Osteocyte (in vitro differentiated cells): ENCODE data around the gene RASGEF1B. TPM values are rescaled to one million over a fixed set of nuclear protein-coding genes. Genes with fewer than 3 reads are reported as not detected.

ENCODE experiments used
- DNase-seq: peaks from one replicate; pipeline ENCODE4 v3.0.0; 2021; ENCODE audit warnings: mixed read lengths; ENCODE audit not compliant: unreplicated experiment; ENCODE audit errors: extremely low spot score
- H3K27ac Mint-ChIP-seq: one replicate; pipeline ENCODE4 v1.8.0; 2021; ENCODE audit warnings: mild to moderate bottlenecking, mixed read lengths; ENCODE audit not compliant: unreplicated experiment
- H3K27me3 Mint-ChIP-seq: one replicate; pipeline ENCODE4 v1.8.0; 2021; ENCODE audit warnings: mixed read lengths; ENCODE audit not compliant: unreplicated experiment
- H3K36me3 Mint-ChIP-seq: one replicate; pipeline ENCODE4 v1.8.0; 2021; ENCODE audit warnings: mixed read lengths; ENCODE audit not compliant: unreplicated experiment
- H3K4me1 Mint-ChIP-seq: one replicate; pipeline ENCODE4 v1.8.0; 2021; ENCODE audit warnings: mixed read lengths; ENCODE audit not compliant: unreplicated experiment
- H3K4me3 Mint-ChIP-seq: one replicate; pipeline ENCODE4 v1.8.0; 2021; ENCODE audit warnings: mild to moderate bottlenecking, moderate library complexity, mixed read lengths; ENCODE audit not compliant: unreplicated experiment
- H3K9me3 Mint-ChIP-seq: one replicate; pipeline ENCODE4 v1.8.0; 2021; ENCODE audit warnings: mixed read lengths; ENCODE audit not compliant: unreplicated experiment
- total RNA-seq: library from RNA; stranded (reverse); gene quantifications from 2 replicates; pipeline ENCODE4 v1.2.1, GENCODE V29; 2021
- TF ChIP-seq, protein P1 (sequence below): fragments of 200-600 bp; sonication (generic); IDR thresholded peaks from 2 replicates; pipeline ENCODE4 v1.5.0; 2021; ENCODE audit warnings: antibody characterized with exemption, mild to moderate bottlenecking, moderate library complexity

Gene RASGEF1B
- total RNA-seq, 1 donor from 2014 or later, result 0.64 TPM

DNA sequence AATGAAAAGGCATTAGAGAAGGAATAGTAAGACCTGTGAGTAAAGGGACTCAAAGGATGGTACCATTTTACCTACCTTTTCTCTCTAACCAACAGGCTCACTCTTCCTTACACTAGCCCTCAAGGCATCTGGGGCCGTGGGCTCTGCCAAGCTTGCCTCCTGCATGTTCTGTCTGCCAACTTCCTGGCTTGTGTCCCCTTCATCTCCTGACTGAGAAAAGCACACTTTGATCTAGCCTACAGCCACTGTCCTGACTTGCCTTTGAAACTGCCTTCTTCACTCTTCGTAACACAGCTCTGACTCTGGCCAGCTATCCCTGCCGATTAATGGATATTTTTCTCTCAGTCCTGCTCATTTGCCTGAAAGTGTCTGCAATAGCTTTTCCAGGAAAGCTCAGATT lies 76.5 kb downstream of the RASGEF1B start:
- H3K4me3 Mint-ChIP-seq, result no peak overlapping the region

DNA sequence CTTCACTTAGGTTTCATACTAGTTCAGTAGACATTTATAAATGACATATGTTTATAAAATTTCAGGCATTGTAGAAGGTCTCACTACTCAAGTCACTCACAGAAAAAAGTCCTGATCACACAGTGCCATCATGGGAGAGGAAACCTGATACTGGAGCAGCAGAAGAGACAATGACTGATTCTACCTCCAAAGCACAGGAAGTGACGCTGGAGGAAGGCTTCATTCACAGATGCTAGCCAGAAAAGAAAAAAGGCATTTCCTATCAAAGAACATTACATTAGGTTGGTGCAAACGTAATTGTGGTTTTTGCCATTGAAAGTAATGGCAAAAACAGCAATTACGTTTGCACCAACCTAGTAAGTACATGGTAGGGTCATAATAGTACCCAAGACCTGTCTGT lies 79.5 kb downstream of the RASGEF1B start:
- H3K36me3 Mint-ChIP-seq, result no peaks in the 10 kb centered on the region
- no peak for DNase-seq
- TF ChIP-seq, protein P1, sequence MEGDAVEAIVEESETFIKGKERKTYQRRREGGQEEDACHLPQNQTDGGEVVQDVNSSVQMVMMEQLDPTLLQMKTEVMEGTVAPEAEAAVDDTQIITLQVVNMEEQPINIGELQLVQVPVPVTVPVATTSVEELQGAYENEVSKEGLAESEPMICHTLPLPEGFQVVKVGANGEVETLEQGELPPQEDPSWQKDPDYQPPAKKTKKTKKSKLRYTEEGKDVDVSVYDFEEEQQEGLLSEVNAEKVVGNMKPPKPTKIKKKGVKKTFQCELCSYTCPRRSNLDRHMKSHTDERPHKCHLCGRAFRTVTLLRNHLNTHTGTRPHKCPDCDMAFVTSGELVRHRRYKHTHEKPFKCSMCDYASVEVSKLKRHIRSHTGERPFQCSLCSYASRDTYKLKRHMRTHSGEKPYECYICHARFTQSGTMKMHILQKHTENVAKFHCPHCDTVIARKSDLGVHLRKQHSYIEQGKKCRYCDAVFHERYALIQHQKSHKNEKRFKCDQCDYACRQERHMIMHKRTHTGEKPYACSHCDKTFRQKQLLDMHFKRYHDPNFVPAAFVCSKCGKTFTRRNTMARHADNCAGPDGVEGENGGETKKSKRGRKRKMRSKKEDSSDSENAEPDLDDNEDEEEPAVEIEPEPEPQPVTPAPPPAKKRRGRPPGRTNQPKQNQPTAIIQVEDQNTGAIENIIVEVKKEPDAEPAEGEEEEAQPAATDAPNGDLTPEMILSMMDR, result no peak
- H3K27ac Mint-ChIP-seq, result no peak overlapping the region
- no peak overlapping the region for H3K4me3 Mint-ChIP-seq
- peaks cover 3% of the 10 kb centered on the region for H3K9me3 Mint-ChIP-seq
- H3K4me1 Mint-ChIP-seq, result no peaks in the 10 kb centered on the region
- peaks cover 4% of the 10 kb centered on the region for H3K27me3 Mint-ChIP-seq

More for the DNA sequence above, 76.5 kb downstream of the RASGEF1B start:
- TF ChIP-seq, protein P1, result no peak
- Mint-ChIP-seq H3K27ac (no peak overlapping the region), H3K9me3 (no peaks in the 10 kb centered on the region), H3K4me1 (no peaks in the 10 kb centered on the region), H3K36me3 (no peaks in the 10 kb centered on the region), H3K27me3 (peaks cover 6% of the 10 kb centered on the region)
- DNase-seq, result no peak

DNA sequence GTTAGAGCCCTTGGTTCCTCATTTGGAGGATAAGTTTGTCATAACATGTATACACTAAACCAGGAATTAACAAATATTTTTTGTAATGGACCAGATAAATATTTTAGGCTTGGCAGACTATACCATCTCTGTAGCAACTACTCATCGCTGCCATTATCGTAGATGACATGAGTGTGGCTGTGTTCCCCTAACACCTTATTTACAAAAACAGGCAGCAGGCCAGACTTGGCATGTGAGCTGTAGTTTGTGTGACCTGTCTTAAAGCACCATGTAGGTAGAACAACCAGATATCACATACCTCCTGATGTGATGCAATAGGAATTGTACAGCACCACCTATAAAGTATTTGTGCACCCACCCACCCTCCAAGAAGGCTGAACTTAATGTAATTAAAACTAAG lies 82.0 kb downstream of the RASGEF1B start:
- no peak overlapping the region for H3K4me3 Mint-ChIP-seq
- peaks cover 3% of the 10 kb centered on the region for H3K9me3 Mint-ChIP-seq
- DNase-seq, result no peak
- TF ChIP-seq, protein P1, result no peak
- no peak overlapping the region for H3K27ac Mint-ChIP-seq
- no peaks in the 10 kb centered on the region for H3K27me3 Mint-ChIP-seq
- no peaks in the 10 kb centered on the region for H3K36me3 Mint-ChIP-seq
- no peaks in the 10 kb centered on the region for H3K4me1 Mint-ChIP-seq

DNA sequence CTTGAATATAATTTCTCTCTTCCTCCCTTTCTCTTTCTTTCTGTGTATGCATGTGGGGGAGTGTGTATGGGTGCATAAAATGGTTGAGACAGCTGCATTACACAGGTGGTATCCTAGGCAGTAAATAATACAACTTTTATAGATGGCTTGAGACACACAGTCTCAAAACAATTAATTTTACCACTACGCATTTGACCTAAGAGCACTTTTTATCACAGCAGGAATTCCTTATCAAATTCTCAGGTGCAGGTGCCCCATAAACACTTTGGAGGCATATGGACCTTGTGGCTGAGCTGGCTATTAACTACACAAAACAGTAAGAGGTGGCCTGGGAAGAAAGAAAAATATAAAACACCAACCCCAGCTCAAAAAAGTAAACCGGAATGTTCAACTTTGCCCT lies 91.3 kb downstream of the RASGEF1B start:
- Mint-ChIP-seq H3K27ac (no peak overlapping the region), H3K9me3 (peaks cover 7% of the 10 kb centered on the region), H3K36me3 (no peaks in the 10 kb centered on the region), H3K27me3 (peaks cover 8% of the 10 kb centered on the region), H3K4me3 (no peak overlapping the region), H3K4me1 (no peaks in the 10 kb centered on the region)
- TF ChIP-seq, protein P1, result no peak
- no peak for DNase-seq

DNA sequence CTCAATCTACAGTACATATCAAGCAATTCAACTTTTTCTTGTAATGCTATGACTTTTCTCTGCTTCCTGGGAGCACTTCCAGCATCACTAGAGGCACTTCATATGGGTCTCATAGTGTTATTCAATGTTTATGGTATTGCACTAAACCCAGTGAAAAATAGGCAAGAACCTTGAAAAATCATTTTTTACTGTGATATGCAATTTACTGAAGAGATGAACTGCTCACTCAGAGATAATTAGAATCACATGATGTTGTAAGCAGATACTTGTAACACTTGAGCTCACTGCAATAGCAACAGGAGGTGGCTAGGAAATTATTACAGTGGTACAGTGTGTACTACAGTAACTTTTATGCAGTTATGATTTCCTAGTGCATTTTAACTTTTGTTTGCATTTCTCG lies 93.3 kb downstream of the RASGEF1B start:
- DNase-seq, result no peak
- Mint-ChIP-seq H3K27ac (no peak overlapping the region), H3K36me3 (no peaks in the 10 kb centered on the region), H3K9me3 (peaks cover 7% of the 10 kb centered on the region), H3K4me1 (no peaks in the 10 kb centered on the region), H3K4me3 (no peak overlapping the region), H3K27me3 (peaks cover 8% of the 10 kb centered on the region)
- TF ChIP-seq, protein P1, result no peak
